Raji (cell line): ENCODE data around the gene PPP2R5E.
A peak's percentile ranks its signal among the peaks of the same experiment; 100 is the strongest.

Experiments used
- POLR2A ChIP-seq: IDR thresholded peaks from 2 replicates; pipeline ENCODE4 v1.6.1; 2011; ENCODE audit warnings: low read depth, low read length, control low read depth; ENCODE audit not compliant: insufficient read depth

PPP2R5E gene

DNA sequence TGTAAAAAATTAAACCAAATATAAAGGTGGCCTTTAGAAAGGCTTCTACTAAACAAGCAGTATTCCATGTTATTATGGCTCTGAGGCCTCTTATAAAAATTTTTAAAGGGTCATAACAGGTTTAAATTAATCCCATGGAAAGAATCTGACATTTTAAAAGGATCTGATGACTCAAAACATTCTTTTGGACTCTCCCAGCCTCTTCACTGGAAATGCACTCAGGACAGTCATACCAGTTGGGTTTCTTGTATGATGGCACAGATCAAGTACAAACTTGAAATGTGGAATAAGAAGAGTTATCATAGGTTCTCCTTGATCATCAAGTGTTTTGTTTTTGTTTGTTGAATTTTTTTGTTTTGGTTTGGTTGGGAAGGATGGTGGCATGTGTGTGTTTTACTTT lies 50.8 kb downstream of the PPP2R5E start:
- no peak for TF ChIP-seq POLR2A

DNA sequence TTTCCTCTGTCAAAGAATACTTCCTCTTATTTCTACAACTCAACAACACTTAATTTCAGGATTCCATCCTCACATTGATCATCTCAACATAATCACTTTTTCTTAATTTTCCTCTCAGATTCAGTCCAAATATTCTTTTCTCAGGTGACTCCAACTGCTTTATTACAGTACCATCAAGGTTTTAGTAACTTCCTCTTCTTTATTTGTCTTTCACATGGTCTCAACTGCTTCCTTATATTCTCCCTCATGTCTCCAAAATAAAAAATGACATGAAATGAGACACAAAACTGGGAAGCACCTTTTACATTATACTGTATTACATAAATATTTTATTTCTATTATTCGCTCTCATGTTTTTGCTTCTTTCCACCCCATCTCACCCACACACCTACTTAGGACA lies 55.5 kb downstream of the PPP2R5E start:
- no peak for TF ChIP-seq POLR2A

GRCh38 chr14:63486738-63487137 lies 56.4 kb downstream of the PPP2R5E start:
- TF ChIP-seq POLR2A, result 0 out of 2 replicates have a peak, but pooled peaks have one; percentile 24

DNA sequence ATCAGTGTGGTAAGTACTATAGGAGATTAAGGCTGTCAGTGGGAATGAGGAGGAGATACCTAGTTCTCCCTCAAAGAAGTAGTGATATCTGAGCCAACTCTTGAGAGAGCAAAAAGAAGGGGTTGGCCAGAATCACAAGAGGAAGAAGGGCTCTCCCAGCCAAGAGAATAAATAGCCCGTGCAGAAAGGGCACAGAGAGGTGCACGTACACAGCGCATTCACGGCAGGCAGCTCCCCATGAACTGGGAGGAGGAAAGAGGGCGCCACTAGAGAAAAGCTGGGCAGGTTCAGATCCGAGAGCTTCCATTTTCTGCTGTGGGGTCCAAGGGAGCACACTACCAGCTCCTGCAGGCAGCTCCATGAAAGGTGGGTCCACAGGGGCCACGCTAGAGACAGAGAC lies 59.9 kb downstream of the PPP2R5E start:
- no peak for TF ChIP-seq POLR2A

DNA sequence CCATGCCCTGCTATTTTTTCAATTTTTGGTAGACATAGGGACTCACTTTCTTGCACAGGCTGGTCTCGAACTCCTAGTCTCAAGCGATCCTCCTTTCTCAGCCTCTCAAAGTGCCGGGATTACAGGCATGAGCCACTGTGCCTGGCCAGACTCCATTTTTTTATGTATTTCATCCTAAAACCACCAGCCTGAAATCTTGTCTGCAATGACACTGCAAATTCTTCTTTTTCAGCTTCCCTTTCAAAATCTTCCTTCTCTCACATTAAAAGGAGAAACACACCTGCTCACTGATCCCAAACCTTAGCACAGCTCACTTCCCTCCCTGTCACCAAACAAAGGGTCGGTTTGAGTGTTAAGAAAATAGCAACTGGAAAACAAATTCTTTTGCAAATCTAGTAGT lies 62.6 kb downstream of the PPP2R5E start:
- no peak for TF ChIP-seq POLR2A

- TF ChIP-seq POLR2A, result no peak
These were observed 64.7 kb downstream of the PPP2R5E start for GRCh38 chr14:63478437-63478852.

- TF ChIP-seq POLR2A, result no peak
These were observed 65.2 kb downstream of the PPP2R5E start for GRCh38 chr14:63478010-63478409.

- TF ChIP-seq POLR2A, result no peak
These were observed 65.6 kb downstream of the PPP2R5E start for GRCh38 chr14:63477556-63477955.

- TF ChIP-seq POLR2A, result no peak
These were observed 67.4 kb downstream of the PPP2R5E start for GRCh38 chr14:63475761-63476160.

GRCh38 chr14:63474844-63475243 lies 68.3 kb downstream of the PPP2R5E start:
- TF ChIP-seq POLR2A, result no peak

GRCh38 chr14:63474111-63474510 lies 69.1 kb downstream of the PPP2R5E start:
- TF ChIP-seq POLR2A, result no peak

DNA sequence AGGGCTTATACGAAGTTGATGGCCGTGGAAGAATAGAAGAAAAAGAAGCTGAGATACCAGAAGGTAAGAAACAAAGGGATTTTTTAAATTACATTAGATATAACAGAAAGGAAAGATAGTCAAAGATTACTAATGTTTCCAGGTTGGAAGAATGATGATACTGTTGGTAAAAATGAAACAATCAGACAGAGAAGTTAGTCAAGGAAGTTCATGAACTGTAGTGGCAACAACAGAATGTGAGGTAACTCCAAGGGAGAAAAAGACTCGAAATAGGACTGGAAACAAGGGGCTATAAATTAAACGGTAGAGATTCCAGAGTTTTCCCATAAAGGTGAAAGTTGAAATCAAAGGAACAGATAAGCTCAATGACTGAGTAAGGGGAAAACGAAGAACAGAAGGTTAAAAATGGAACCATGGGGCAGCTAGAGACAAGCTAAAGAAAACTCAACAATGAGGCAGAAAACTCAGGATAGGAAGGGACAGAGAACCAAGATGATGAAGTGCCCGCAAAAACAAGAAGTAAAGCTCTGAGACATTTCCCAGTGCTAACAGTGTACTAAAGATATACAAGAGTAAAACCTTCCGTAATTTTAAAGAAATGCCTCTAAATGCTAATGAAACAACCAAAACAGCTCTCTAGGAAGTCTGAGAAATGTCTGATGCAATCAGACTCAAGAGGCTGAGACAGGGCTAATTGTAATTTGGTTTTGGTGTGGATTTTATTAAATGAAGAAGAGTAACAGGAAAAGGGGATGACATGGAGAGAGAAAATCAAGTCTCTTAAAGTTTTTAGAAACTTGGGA lies 70.0 kb downstream of the PPP2R5E start:
- no peak for TF ChIP-seq POLR2A

- no peak for TF ChIP-seq POLR2A
These were observed 72.0 kb downstream of the PPP2R5E start for GRCh38 chr14:63470962-63471793.

GRCh38 chr14:63468294-63468693 lies 74.9 kb downstream of the PPP2R5E start:
- TF ChIP-seq POLR2A, result no peak

DNA sequence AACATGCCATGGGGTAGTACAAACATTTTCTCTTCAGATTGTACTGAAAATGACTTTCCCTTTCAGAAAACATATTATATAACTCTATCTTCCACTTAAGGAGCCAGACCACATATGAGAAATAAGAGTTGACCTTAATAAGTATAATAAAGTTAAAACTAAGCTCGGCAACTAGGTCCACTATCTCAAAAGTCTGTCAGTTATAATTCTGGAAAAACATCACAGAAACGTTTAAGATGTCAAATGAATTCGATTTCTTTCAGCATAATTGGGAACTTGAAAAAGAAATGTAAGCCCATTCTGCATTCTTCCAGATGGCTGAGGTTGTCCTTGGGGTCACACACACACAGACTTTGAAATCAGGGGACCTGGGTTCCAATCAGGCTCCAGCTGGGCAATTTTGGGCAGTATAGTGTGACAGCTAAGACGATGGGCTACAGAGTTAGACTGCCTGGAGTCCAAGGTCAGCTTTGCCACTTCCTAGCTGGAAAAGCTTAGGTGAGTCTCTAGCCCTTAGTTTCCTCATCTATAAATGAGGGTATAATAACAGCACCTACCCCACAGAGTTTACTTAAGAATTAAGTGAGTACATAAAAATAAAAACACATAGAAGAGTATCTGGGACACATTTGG lies 75.6 kb downstream of the PPP2R5E start:
- TF ChIP-seq POLR2A, result no peak

- TF ChIP-seq POLR2A, result no peak
These were observed 77.8 kb downstream of the PPP2R5E start for GRCh38 chr14:63465347-63465746.

GRCh38 chr14:63460680-63461369 lies 82.4 kb downstream of the PPP2R5E start:
- TF ChIP-seq POLR2A, result no peak
